Epidermal melanocyte (primary cell): ENCODE results near the gene KCNQ1OT1.
"Not testable (repeated sequence)": the region's sequence is repeated elsewhere in the genome, so short reads cannot be mapped to it uniquely, and the experiment has no call there.

Source experiments
- DNase-seq: peaks from one replicate; pipeline ENCODE4 v3.0.0; 2011; ENCODE audit warnings: low spot score; ENCODE audit not compliant: insufficient read length

KCNQ1OT1 gene

GRCh38 chr11:2655016-2655719 is 44.6 kb downstream of the KCNQ1OT1 start:
- DNase-seq = no peak

DNA sequence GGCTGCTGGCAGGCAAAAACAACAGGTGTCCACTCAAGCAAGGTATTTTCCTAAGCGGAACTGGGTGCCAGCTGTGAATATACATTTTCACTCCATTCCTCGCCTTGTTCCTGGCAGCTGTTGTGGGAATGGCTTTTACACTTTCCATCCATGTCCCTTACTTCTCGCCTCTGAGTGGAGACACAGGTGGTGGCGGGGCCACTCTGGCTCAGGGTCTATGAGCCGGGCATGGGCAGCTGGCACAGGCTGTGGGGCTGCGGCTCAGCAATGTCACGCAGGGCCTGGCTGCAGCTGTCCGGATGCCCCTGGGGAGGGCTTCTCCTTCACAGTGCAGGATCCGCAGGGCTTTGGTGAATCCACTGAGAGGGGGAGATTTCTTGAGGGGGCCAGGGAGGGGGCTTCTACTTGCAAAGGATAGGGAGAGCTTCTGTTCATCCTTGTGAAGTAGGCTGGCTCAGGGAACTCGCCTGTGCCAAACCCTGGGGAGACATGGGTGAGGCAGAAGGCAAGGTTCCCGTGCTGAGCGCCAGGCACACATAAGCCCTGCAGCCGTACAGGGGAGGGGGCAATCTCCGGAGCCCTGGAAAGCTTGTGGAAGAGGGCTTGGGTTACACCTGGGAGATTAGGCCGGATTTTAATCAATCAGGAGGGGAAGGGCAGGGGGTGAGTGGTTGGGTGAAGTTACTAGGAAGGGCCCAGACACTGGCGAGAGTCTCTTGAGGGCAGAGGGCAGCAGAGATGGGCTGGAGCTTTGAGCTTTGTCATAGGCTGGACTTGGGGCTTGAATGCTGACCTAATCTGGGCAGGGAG is 45.7 kb downstream of the KCNQ1OT1 start:
- DNase-seq = no peak

GRCh38 chr11:2653198-2653551 is 46.6 kb downstream of the KCNQ1OT1 start:
- no peak for DNase-seq

DNA sequence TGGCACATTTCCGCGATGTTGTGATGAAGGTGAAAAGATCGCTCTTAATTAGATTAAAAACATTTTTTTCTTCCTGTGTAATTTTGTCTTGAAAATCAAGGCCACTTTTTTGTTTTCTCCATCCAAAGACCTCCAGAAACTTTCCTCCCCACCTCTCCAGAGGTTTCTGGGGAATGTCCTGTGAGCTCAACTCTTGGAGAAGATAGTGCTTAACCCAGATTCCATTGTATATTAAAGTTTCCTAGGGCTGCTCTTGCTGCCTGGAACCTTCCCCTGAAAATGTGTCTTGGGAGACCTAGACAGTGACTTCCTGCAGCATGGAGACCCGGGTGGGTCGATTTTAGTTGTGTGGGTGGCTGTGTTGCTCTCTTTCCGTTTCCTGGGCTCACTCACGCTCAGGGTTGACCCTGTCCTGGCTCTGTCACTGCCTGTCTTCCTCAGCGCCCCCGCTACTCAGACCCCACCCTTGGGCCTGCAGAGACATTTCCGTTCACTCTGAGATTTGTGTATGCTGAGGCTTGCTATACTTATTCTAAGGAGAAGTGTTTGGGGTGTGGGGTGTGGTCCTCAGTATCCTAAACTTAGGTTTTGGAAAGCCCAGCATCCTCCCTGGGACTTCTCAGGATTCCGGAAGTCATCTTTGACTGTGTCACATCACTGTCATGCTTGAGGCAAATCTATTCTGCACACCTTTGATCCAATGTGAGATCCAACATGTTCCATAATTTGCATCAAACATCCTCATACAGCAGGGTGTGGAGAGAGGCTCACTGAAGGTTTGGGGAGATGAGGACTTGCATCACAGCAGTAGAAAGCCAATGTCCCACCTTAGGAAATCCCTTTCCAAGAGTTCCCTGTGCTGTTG is 47.2 kb downstream of the KCNQ1OT1 start:
- DNase-seq = no peak

- no peak for DNase-seq
These were observed 47.9 kb downstream of the KCNQ1OT1 start for GRCh38 chr11:2651826-2652271.

- DNase-seq = no peak
These were observed 48.7 kb downstream of the KCNQ1OT1 start for GRCh38 chr11:2651054-2651617.

DNA sequence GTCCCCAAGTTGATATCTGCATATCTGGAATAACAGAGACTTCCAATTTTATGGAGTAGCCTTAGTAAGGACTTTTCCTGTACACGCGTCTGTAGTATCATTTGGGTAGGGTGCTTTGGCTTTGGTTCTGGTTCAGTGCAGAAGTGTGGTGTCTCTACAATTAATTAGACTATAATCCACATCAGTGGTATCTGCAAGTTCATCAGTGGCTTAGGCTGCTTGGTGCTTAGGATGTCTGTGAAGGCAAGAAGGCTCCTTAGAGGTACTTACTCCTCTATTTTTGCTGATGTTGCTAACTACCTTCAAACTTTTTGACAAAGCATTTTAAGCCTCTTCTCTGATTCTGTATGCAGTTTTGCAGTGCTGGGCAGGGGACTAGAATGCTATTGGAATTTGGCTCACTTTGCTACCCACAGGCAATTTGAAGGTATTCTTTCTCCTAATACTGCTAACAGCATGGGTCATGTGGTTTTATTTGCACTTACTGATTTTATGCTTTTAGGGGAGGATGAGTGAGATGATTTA is 49.4 kb downstream of the KCNQ1OT1 start:
- no peak for DNase-seq

DNA sequence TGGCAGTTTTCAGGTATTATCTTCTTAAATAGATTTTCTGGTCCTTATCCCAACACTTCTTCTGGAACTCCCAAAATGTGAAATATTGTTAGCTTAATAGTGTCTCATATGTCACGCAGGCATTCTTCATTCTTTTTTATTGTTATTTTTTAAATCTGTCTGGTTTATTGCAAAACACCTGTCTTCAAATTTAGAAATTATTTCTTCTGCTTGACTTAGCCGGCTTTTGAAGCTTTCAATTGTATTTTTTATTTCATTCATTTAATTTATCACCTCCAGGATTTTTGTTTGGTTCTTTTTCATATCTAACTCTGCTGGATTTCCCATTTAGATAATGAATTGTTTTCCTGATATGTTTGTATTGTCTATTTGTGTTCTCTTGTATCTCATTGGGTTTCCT is 49.9 kb downstream of the KCNQ1OT1 start:
- DNase-seq = no peak

- DNase-seq = no peak
These were observed 50.4 kb downstream of the KCNQ1OT1 start for GRCh38 chr11:2649400-2649799.

DNA sequence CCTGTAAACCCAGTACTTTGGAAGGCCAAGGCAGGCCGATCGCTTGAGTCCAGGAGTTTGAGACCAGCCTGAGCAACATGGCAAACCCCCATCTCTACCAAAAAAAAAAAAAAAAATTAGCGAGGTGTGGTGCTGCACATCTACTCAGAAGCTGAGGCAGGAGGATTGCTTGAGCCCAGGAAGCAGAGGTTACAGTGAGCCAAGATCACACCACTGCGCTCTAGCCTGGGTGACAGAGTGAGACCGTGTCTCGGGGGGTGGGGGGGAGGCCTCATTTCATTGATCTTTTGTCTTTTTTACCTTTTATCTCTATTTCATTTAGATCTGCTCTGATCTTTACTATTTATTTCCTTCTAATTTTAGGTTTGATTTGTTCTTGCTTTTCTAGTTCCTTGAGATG is 51.8 kb downstream of the KCNQ1OT1 start:
- DNase-seq = no peak

- no peak for DNase-seq
These were observed 52.6 kb downstream of the KCNQ1OT1 start for GRCh38 chr11:2647167-2647566.

DNA sequence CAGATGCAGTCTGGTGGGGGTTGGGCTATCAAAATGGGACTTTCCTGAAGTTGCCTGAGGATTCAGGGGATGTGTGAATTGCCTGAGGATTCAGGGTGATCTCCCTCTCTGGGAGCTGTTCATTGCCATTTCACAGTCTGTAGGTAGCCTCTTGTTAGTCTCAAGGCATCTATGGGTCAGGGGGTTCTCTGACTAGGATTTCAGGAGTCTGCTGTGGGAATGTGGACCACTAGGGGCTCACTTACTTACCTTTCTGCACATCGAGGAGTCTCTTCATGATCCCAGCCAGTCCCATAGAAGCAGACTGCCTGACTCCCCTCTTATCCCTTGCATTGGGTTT is 54.0 kb downstream of the KCNQ1OT1 start:
- no peak for DNase-seq

DNA sequence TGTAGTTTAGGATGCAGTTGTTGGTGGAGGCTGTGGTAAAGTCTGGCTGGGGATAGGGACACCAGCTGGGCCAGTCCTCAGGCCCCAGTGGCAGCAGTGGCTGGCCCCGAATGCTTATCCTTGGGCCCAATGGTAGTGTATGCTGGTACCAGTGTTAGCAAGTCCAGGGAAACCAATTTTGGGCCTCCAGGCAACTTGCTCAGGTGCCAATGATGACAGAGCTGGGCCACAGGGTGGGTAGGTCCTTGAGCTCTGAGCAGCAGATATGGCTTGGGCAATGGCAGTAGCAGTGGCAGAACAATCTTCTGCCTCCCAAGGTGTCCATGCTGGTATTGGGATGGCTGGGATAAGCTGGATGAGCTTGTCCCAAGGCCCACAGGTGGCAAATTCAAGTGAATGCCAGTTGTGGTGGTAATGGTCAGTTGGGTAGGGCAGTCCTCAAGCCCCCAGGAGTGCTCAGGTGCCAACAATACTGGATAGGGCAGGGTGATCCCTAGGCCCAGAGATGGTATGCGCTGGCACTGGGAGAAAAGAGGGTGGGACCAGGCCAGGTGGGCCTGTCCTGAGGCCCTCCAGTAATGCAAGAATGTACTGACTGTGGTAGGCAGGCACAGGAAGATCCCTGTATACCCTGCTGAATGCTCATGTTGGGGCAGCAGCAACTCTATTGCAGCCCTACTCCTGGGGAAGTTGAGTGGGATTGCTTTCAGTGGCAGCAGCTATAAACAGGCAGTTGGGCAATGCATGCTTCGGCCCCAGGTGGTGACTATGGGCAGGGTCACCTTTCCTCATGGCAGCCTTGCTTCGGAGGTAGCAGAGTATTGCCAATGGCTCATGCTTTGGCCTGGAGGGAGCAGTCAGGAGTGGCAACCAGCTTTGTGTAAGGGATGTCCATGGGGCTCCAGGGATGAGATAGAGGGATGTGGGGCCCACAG is 54.7 kb downstream of the KCNQ1OT1 start:
- DNase-seq = no peak

GRCh38 chr11:2643746-2644145 is 56.0 kb downstream of the KCNQ1OT1 start:
- no peak for DNase-seq

DNA sequence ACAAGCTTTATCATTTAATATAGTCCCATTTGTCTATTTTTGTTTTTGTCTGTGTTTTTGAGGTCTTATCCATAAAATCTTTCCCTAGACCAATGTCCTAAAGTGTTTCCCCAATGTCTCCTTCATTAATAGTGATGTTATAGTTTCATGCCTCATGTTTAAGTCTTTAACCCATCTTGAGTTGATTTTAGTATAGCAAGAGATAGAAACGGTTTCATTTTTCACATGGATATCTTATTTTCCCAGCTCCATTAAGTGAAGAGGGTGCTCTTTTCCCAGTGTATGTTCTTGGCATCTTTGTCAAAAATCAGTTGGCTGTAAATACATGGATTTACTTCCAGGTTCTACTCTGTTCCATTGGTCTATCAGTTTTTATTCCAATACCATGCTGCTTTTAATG is 58.2 kb downstream of the KCNQ1OT1 start:
- DNase-seq = no peak

- DNase-seq = not testable (repeated sequence)
These were observed 60.0 kb downstream of the KCNQ1OT1 start for GRCh38 chr11:2639763-2640162.

GRCh38 chr11:2631161-2631560 is 68.6 kb downstream of the KCNQ1OT1 start:
- DNase-seq = no peak

DNA sequence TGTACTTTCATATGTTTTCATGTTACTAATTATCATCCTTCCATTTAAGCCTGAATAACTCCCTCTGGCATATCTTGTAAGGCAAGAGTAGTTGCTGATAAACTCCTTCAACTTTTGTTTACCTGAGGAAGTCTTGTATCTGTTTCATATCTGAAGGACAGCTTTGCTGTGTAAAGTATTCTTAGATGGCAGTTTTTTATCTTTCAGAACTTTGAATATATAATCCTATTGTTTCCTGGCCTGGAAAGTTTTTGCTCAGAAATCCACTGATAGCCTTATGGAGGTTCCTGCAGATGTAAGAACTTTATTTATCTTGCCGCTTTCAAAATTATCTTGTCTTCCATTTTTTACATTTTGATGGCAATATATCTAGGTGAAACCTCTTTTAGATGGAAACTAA is 69.1 kb downstream of the KCNQ1OT1 start:
- no peak for DNase-seq

- DNase-seq = no peak
These were observed 74.6 kb downstream of the KCNQ1OT1 start for GRCh38 chr11:2625183-2625582.

DNA sequence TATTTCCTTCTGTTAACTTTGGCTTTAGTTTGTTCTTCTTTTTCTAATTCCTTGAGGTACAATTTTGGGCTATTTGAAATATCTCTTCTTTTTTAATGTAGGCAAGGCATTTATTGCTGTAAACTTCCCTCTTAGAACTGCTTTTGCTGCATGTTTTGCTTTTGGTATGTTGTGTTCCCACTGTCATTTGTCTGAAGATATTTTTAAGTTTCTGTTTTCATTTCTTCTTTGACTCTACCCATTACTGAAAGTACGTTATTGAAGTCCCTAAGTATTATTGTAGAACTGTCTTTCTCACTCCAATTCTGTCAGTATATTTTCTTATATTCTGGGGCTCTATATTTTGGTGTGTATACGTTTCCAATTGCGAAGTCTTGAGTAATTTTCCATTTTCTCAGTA is 77.9 kb downstream of the KCNQ1OT1 start:
- DNase-seq = no peak
